Heart left ventricle (tissue), 16 donors: ENCODE measurements around the gene KCNH1. TPM values are rescaled to one million over a fixed set of nuclear protein-coding genes. Genes with fewer than 3 reads are reported as not detected.

ENCODE experiments used
- ATAC-seq, 4 donors: fragments of 200-7000 bp; cut with Tn5 transposase; one replicate each; pipeline ENCODE4 v1.9.1; 2020 to 2022; ENCODE audit warnings: moderate library complexity in 4 of 4, mild to moderate bottlenecking in 3 of 4, moderate number of reproducible peaks in 1 of 4
- DNase-seq, 5 donors: peaks; one replicate each; pipeline ENCODE4 v3.0.0-alpha.2; 2020
- H3K27ac ChIP-seq, 12 donors: fragments of 200-600 bp; sonication (generic) in 4 of 12; one replicate each; pipeline versions ENCODE4 v1.5.0 to v1.8.0; 2016 to 2022; ENCODE audit warnings: mild to moderate bottlenecking in 2 of 12
- H3K27me3 ChIP-seq, 9 donors: fragments of 200-600 bp; sonication (generic) in 2 of 9; one replicate each; pipeline versions ENCODE4 v1.5.1 to v1.8.0; 2016 to 2022; ENCODE audit warnings: mild to moderate bottlenecking in 3 of 9
- H3K36me3 ChIP-seq, 9 donors: fragments of 200-600 bp; sonication (generic) in 2 of 9; one replicate each; pipeline versions ENCODE4 v1.5.0 to v1.8.0; 2018 to 2022; ENCODE audit warnings: mild to moderate bottlenecking in 2 of 9
- H3K4me1 ChIP-seq, 12 donors: fragments of 200-600 bp; sonication (generic) in 4 of 12; one replicate each; pipeline versions ENCODE4 v1.5.0 to v1.8.0; 2016 to 2022; ENCODE audit warnings: mild to moderate bottlenecking in 3 of 12
- H3K4me3 ChIP-seq, 12 donors: fragments of 200-600 bp; sonication (generic) in 4 of 12; one replicate each; pipeline versions ENCODE4 v1.5.0 to v1.8.0; 2017 to 2022; ENCODE audit warnings: mild to moderate bottlenecking in 9 of 12, moderate library complexity in 4 of 12
- H3K9me3 ChIP-seq, 12 donors: fragments of 200-600 bp; sonication (generic) in 4 of 12; one replicate each; pipeline versions ENCODE4 v1.5.0 to v1.8.0; 2016 to 2022; ENCODE audit warnings: mild to moderate bottlenecking in 1 of 12
- POLR2A ChIP-seq, 2 donors: fragments of 450-650 bp; IDR thresholded peaks; one replicate each; pipeline ENCODE4 v1.6.1; 2017; ENCODE audit warnings: antibody characterized with exemption in 2 of 2, mild to moderate bottlenecking in 2 of 2, moderate library complexity in 2 of 2
- WGBS, 4 donors: extraction: QIAGEN DNeasy Blood & Tissue Kit in 2 of 4; methylation state at CpG; one replicate each; pipeline versions ENCODE4 v1.1.5 to v1.1.7; 2013 to 2018; 5-methylcytosine and 5-hydroxymethylcytosine counted together
- intact Hi-C, 10 donors: fragments of 100-400 bp; cut with DNase I; formaldehyde crosslinking; loops; one replicate each; pipeline versions ENCODE4 v1.11.1 to v1.14.2; 2022
- polyA plus RNA-seq, 2 donors: library from polyadenylated mRNA; stranded (reverse); fragments of 200-250 nt; gene quantifications; one replicate each; pipeline ENCODE4 v1.2.3, GENCODE V29; 2013
- total RNA-seq, 9 donors: library from RNA; depleted of rRNA in 2 of 9; stranded (reverse); fragments of >200 nt in 2 of 9; fragmentation: NEBNext Ultra II Directional in 3 of 9; extraction: Animal tissue kit (Norgen Biotek cat#: 25700) in 3 of 9; gene quantifications; one replicate each; pipeline versions ENCODE4 v1.1.0 to v1.2.4, GENCODE V29; 2016 to 2023
- TF ChIP-seq, protein P1 (sequence below), 12 donors: fragments of 200-600 bp; sonication (generic) in 4 of 12; IDR thresholded peaks; one replicate each; pipeline versions ENCODE4 v1.5.0 to v1.8.0; 2018 to 2022; ENCODE audit warnings: antibody characterized with exemption in 12 of 12, mild to moderate bottlenecking in 5 of 12
- donor health status: ischemic (EF 13 %, LVEDD 7.1; RV severe dilation, severe dysfunction).
- donor health status: healthy with polysubstance abuse.
- donor health status: DM: no; HTN: yes; CAD: no.
- donor health status: DM: no; HTN: no; CAD: no.
- donor health status: ischemic (EF 25% LVEDD 6.9; RV normal size, moderate dysfunction).
- donor health status: ischemic (EF 25% LVEDD 5.7; RV mildly dilated, moderate dysfunction).
- donor health status: healthy.
- donor health status: DM: yes; HTN: yes; CAD: no.
- donor health status: ischemic (EF 35%, LVEDD 5.7; RV mildly dilated, moderate dysfunction).
- donor health status: nonischemic (EF 11% LVEDD 7.7; RV severe dilation, severe dysfunction).
- donor health status: DM: yes; HTN: yes; CAD: no.
- donor health status: PGD.
- donor health status: ischemic (EF 29% LVEDD 5.4; RV normal size, mild dysfunction).
- donor health status: nonischemic (EF 23%, LVEDD 6.1; RV moderate dilation, normal function).

The KCNH1 gene
- total and polyA plus RNA-seq, 11 donors: 0.03 TPM; not detected in 10

DNA sequence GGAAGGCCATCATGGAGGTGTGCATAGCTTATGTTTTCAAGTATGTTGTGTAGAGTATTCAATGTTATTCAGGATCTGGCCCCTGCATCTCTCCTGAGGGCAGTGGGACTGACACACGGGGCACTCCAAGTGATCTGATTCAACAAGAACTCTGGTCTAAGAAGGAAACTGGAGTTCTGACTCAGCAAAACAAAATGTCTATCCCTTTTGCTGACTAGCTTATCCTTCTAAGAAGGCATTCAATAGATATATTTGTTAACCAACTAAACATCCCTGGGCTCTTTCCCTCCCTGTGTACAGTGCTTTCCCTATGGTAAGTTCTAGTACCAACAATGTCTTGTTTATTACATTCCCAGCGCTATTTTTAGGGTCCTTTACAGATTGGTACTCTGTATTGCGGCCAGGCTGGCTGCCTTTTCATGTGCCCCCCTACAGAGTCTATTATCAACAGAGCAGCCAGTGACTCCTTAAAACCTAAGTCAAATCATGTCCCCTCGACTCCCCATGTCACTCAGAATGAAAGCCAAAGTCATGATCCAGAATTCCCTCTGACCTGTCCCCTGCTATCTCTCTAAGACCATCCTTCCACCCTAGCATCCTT, 304.9 kb downstream of the KCNH1 start:
- Histone ChIP-seq H3K9me3 (no peaks in the 10 kb centered on the region), H3K4me1 (no peaks in the 10 kb centered on the region), H3K4me3 (no peak overlapping the region), H3K36me3 (no peaks in the 10 kb centered on the region), H3K27ac (no peak overlapping the region), H3K27me3 (peaks cover 0 to 3% (median 0%) of the 10 kb centered on the region in 9 donors)
- intact Hi-C loops: no loop called here
- WGBS, 4 donors: 60 to 61% (median 60%) methylated on average over 4 of the region's 4 CpGs
- DNase-seq (no peak), ATAC-seq (no peak)
- TF ChIP-seq, protein P1, sequence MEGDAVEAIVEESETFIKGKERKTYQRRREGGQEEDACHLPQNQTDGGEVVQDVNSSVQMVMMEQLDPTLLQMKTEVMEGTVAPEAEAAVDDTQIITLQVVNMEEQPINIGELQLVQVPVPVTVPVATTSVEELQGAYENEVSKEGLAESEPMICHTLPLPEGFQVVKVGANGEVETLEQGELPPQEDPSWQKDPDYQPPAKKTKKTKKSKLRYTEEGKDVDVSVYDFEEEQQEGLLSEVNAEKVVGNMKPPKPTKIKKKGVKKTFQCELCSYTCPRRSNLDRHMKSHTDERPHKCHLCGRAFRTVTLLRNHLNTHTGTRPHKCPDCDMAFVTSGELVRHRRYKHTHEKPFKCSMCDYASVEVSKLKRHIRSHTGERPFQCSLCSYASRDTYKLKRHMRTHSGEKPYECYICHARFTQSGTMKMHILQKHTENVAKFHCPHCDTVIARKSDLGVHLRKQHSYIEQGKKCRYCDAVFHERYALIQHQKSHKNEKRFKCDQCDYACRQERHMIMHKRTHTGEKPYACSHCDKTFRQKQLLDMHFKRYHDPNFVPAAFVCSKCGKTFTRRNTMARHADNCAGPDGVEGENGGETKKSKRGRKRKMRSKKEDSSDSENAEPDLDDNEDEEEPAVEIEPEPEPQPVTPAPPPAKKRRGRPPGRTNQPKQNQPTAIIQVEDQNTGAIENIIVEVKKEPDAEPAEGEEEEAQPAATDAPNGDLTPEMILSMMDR (IDR thresholded peaks at IDR 0.05): no peak
- TF ChIP-seq POLR2A (IDR thresholded peaks at IDR 0.05): no peak

DNA sequence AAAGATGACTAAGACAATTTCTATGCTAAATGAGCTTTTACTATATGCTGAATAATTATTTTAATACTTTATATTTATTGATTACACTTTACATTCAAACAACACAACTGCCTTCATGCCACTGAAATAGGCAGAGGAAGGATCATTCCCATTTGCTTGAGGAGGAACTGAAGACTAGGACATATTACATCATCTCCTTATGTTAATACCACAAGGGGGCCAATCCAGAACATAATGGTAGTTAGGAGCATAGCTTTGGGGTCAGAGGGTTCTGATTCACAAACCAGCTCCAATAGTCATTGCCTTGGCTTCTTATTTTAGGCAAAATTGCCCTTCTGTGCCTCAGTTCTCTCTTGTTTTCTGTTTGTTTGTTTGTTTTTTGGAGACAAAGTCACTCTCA, 306.5 kb downstream of the KCNH1 start:
- Histone ChIP-seq H3K27ac (no peak overlapping the region), H3K36me3 (no peaks in the 10 kb centered on the region), H3K4me1 (no peaks in the 10 kb centered on the region), H3K9me3 (no peaks in the 10 kb centered on the region), H3K27me3 (peaks cover 0 to 3% (median 0%) of the 10 kb centered on the region in 9 donors), H3K4me3 (no peak overlapping the region)
- TF ChIP-seq POLR2A (IDR thresholded peaks at IDR 0.05): no peak
- TF ChIP-seq, protein P1 (IDR thresholded peaks at IDR 0.05): no peak
- DNase-seq: no peak
- intact Hi-C loops: no loop called here
- ATAC-seq: no peak

DNA sequence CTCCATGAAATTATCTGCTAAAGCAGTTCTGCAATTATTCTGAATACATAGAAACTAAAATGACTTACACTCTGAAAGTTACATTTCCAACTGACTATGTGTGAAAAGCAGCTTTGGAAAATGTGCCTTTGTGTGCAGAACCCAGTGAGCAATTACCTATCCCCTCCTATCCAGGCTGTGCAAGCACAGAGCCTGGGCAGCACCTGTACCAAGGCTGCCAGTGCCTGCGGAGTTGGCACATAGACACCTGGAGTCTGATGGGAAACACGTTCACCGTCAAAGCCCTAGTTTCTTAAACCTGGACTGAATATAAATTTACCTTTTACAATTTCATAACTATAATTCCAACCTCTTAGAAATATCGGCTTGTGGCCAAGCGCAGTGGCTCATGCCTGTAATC, 307.3 kb downstream of the KCNH1 start:
- H3K27ac ChIP-seq: no peak overlapping the region
- H3K4me1 ChIP-seq: no peaks in the 10 kb centered on the region
- DNase-seq: no peak
- peaks cover 0 to 3% (median 0%) of the 10 kb centered on the region in 9 donors for H3K27me3 ChIP-seq
- H3K36me3 ChIP-seq: no peaks in the 10 kb centered on the region
- ATAC-seq: no peak
- intact Hi-C loops: no loop called here
- TF ChIP-seq POLR2A (IDR thresholded peaks at IDR 0.05): no peak
- TF ChIP-seq, protein P1 (IDR thresholded peaks at IDR 0.05): no peak
- no peaks in the 10 kb centered on the region for H3K9me3 ChIP-seq
- WGBS, 4 donors: 90 to 94% (median 93%) methylated on average over 5 of the region's 5 CpGs
- no peak overlapping the region for H3K4me3 ChIP-seq

DNA sequence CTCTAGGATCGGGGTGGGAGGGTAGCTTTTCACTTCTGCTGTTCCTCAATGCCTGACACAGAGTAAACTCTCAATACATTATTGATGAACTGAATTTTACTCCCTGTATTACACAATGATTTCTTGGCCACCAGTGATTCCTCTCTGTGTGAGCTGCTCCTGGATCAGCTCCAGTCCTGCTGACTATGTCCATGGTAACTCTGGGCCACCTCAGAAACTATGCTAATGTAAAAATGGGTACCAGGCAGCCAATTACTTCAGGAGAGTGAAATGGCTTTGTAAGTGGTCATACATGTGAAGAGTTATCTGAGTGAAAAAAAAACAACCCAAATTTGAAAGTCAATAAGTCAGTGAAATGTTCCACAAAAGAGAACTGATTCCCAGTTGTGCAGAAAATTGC, 311.0 kb downstream of the KCNH1 start:
- WGBS, 4 donors: 63 to 87% (median 74%) methylated on average over 1 of the region's 1 CpG
- DNase-seq (no peak), ATAC-seq (no peak)
- Histone ChIP-seq H3K9me3 (no peaks in the 10 kb centered on the region), H3K27ac (no peak overlapping the region), H3K4me1 (no peaks in the 10 kb centered on the region), H3K4me3 (no peak overlapping the region), H3K36me3 (no peaks in the 10 kb centered on the region), H3K27me3 (peaks cover 0 to 3% (median 0%) of the 10 kb centered on the region in 9 donors)
- intact Hi-C loops: no loop called here
- TF ChIP-seq, protein P1 (IDR thresholded peaks at IDR 0.05): no peak
- TF ChIP-seq POLR2A (IDR thresholded peaks at IDR 0.05): no peak
